SK-N-SH treated with all-trans-retinoic acid at 6 μM for 48 hours (cell line): Measurements from ENCODE around the gene GHRH.

Source experiments
- ARNTL ChIP-seq: fragments of 450-650 bp; formaldehyde crosslinking; IDR thresholded peaks from 2 replicates; pipeline ENCODE4 v1.5.0; 2020; ENCODE audit warnings: low read depth, mild to moderate bottlenecking, moderate library complexity, borderline replicate concordance
- BACH2 ChIP-seq: fragments of 250-450 bp; sonication (Bioruptor Pico); IDR thresholded peaks from 2 replicates; pipeline ENCODE4 v1.9.0; 2021; ENCODE audit warnings: mild to moderate bottlenecking, borderline replicate concordance
- TCF4 ChIP-seq: fragments of 250-450 bp; sonication (Bioruptor Pico); IDR thresholded peaks from 2 replicates; pipeline ENCODE4 v1.8.0; 2021; ENCODE audit warnings: mild to moderate bottlenecking, moderate library complexity, borderline replicate concordance
- ZFP3 ChIP-seq: fragments of 250-450 bp; sonication (Bioruptor Pico); IDR thresholded peaks from 2 replicates; pipeline ENCODE4 v1.5.0; 2020; ENCODE audit warnings: mild to moderate bottlenecking, moderate library complexity
- ZNF565 ChIP-seq: fragments of 450-650 bp; formaldehyde crosslinking; conservative IDR thresholded peaks from 2 replicates; pipeline ENCODE4 v1.5.0; 2020; ENCODE audit warnings: low read depth, mild to moderate bottlenecking, moderate library complexity
- ZNF70 ChIP-seq: fragments of 450-650 bp; formaldehyde crosslinking; IDR thresholded peaks from 2 replicates; pipeline ENCODE4 v1.5.0; 2020; ENCODE audit warnings: mild to moderate bottlenecking, moderate library complexity
- ZNF8 ChIP-seq: fragments of 450-650 bp; formaldehyde crosslinking; IDR thresholded peaks from 2 replicates; pipeline ENCODE4 v1.5.0; 2020; ENCODE audit warnings: mild to moderate bottlenecking, moderate library complexity
- TF ChIP-seq, protein P1 (sequence below): fragments of 250-450 bp; sonication (Bioruptor Pico); IDR thresholded peaks from 2 replicates; pipeline ENCODE4 v1.8.0; 2020; ENCODE audit warnings: mild to moderate bottlenecking, moderate library complexity, borderline replicate concordance

DNA sequence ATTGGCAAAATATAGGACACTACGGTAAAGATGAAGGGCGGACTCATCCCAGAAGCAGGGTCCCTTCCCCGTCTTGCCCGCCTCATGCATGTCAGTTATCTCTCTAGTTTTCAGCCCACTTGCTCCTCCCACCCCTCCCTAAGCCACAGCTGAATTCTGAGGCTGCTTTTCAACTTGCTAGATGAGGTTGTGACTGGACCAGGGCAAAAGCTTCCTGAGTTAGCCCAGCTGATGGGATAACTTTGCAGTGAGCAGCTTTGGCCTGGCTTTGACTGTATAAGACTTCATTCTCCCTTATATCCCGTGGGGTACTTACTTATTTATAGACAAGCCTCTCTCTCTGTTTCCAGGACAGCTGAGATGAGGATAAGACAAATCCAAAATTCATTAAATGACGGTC is 23.2 kb downstream of the GHRH start:
- TF ChIP-seq, protein P1, sequence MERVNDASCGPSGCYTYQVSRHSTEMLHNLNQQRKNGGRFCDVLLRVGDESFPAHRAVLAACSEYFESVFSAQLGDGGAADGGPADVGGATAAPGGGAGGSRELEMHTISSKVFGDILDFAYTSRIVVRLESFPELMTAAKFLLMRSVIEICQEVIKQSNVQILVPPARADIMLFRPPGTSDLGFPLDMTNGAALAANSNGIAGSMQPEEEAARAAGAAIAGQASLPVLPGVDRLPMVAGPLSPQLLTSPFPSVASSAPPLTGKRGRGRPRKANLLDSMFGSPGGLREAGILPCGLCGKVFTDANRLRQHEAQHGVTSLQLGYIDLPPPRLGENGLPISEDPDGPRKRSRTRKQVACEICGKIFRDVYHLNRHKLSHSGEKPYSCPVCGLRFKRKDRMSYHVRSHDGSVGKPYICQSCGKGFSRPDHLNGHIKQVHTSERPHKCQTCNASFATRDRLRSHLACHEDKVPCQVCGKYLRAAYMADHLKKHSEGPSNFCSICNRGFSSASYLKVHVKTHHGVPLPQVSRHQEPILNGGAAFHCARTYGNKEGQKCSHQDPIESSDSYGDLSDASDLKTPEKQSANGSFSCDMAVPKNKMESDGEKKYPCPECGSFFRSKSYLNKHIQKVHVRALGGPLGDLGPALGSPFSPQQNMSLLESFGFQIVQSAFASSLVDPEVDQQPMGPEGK (CRISPR knock-in tag), result no peak
- TF ChIP-seq ZNF565 (CRISPR knock-in tag) (no peak), ZFP3 (no peak), BACH2 (CRISPR knock-in tag) (no peak), ZNF8 (CRISPR knock-in tag) (no peak), ARNTL (CRISPR knock-in tag) (no peak), TCF4 (CRISPR knock-in tag) (no peak), ZNF70 (CRISPR knock-in tag) (no peak)
